Gastrocnemius medialis (tissue), 4 donors: ENCODE data around the gene DTHD1. TPM values are rescaled to one million over a fixed set of nuclear protein-coding genes. Genes with fewer than 3 reads are reported as not detected.

Experiments used
- ATAC-seq, 2 donors: fragments of 150-250 bp; one replicate each; pipeline ENCODE4 v1.9.1; 2016
- DNase-seq, 2 donors: peaks; one replicate each; pipeline ENCODE4 v3.0.0-alpha.2; 2019
- H3K27ac ChIP-seq, 4 donors: fragments of 200-600 bp; sonication (generic); 1 replicate in 1 of 4; 2 replicates in 3 of 4; pipeline ENCODE4 v1.5.1; 2016 to 2018; ENCODE audit warnings: mild to moderate bottlenecking in 2 of 4, moderate library complexity in 1 of 4
- H3K27me3 ChIP-seq, 3 donors: fragments of 200-600 bp; sonication (generic) in 2 of 3; 1 replicate in 1 of 3; 2 replicates in 2 of 3; pipeline versions ENCODE4 v1.5.1 to v1.6.0; 2016 to 2019; ENCODE audit warnings: mild to moderate bottlenecking in 1 of 3, moderate library complexity in 1 of 3
- H3K36me3 ChIP-seq, 2 donors: fragments of 200-600 bp; sonication (generic) in 1 of 2; one replicate each; pipeline ENCODE4 v1.5.1; 2017 to 2018
- H3K4me1 ChIP-seq, 2 donors: fragments of 200-600 bp; sonication (generic) in 1 of 2; one replicate each; pipeline ENCODE4 v1.5.1; 2016 to 2017; ENCODE audit warnings: mild to moderate bottlenecking in 2 of 2
- H3K4me3 ChIP-seq, 4 donors: fragments of 200-600 bp; sonication (generic) in 3 of 4; 1 replicate in 1 of 4; 2 replicates in 3 of 4; pipeline ENCODE4 v1.5.1; 2016 to 2019; ENCODE audit warnings: mild to moderate bottlenecking in 2 of 4
- H3K9me3 ChIP-seq, 3 donors: fragments of 200-600 bp; sonication (generic) in 2 of 3; 1 replicate in 1 of 3; 2 replicates in 2 of 3; pipeline ENCODE4 v1.5.1; 2016 to 2019
- CTCF ChIP-seq, 5 experiments: fragments of 450-650 bp in 3 of 5; fragments of 200-600 bp in 2 of 5; sonication (generic) in 2 of 5; IDR thresholded peaks in 4 of 5; conservative IDR thresholded peaks in 1 of 5; 1 replicate in 4 of 5; 2 replicates in 1 of 5; pipeline ENCODE4 v1.5.1; 2016 to 2019; ENCODE audit warnings: antibody characterized with exemption in 5 of 5, mild to moderate bottlenecking in 3 of 5, moderate library complexity in 3 of 5
- POLR2A ChIP-seq, 2 donors: fragments of 450-650 bp; IDR thresholded peaks; one replicate each; pipeline ENCODE4 v1.6.1; 2017; ENCODE audit warnings: antibody characterized with exemption in 2 of 2, mild to moderate bottlenecking in 2 of 2, moderate library complexity in 2 of 2
- in situ Hi-C, 4 donors: fragments of 200-750 bp; cut with MboI; loops; one replicate each; pipeline versions ENCODE4 v1.15.0 to v1.8.0; 2017; ENCODE audit warnings: low sequenced_read_pairs in 4 of 4
- intact Hi-C: fragments of 100-400 bp; cut with DNase I; formaldehyde crosslinking; loops from one replicate; pipeline ENCODE4 v1.15.1; 2023; ENCODE audit warnings: low total_unique reads
- total RNA-seq, 4 donors: library from RNA; depleted of rRNA; stranded (reverse); fragments of >200 nt; gene quantifications; one replicate each; pipeline versions ENCODE4 v1.1.0 to v1.2.3, GENCODE V29; 2016

The DTHD1 gene
- total RNA-seq, 4 donors from 2014 or later = 0.10 TPM; not detected in 3

GRCh38 chr4:36237366-36238313, 43.8 kb upstream of the DTHD1 start:
- no peak for ATAC-seq
- Histone ChIP-seq H3K9me3 (no peaks in the 10 kb centered on the region), H3K4me3 (no peak overlapping the region), H3K27ac (no peak overlapping the region), H3K36me3 (no peaks in the 10 kb centered on the region), H3K4me1 (no peaks in the 10 kb centered on the region), H3K27me3 (no peaks in the 10 kb centered on the region)
- in situ Hi-C loops = no loop called here
- TF ChIP-seq POLR2A (IDR thresholded peaks at IDR 0.05) (no peak), CTCF (IDR thresholded peaks at IDR 0.05 in 4 of 5, conservative IDR thresholded peaks at IDR 0.05 in 1 of 5) (no peak)
- no peak for DNase-seq
- intact Hi-C loops = no loop called here

- DNase-seq (no peak), ATAC-seq (no peak)
- Histone ChIP-seq H3K4me1 (peaks cover 0 to 4% of the 10 kb centered on the region in 2 donors), H3K4me3 (peak overlapping the region in 3 of 4 donors; percentile 16 to 64 (median 58)), H3K36me3 (no peaks in the 10 kb centered on the region), H3K27me3 (no peaks in the 10 kb centered on the region), H3K27ac (peak overlapping the region in 3 of 4 donors; percentile 4 to 6 (median 5)), H3K9me3 (no peaks in the 10 kb centered on the region)
- in situ Hi-C loops (no loop called here), intact Hi-C loops (no loop called here)
- no peak for TF ChIP-seq CTCF (IDR thresholded peaks at IDR 0.05 in 4 of 5, conservative IDR thresholded peaks at IDR 0.05 in 1 of 5)
- TF ChIP-seq POLR2A (IDR thresholded peaks at IDR 0.05) = no peak
Observed at GRCh38 chr4:36241771-36242170, 39.6 kb upstream of the DTHD1 start.

- intact Hi-C loops = no loop called here
- H3K4me3 ChIP-seq = peak overlapping the region; percentile 56 to 66 (median 61)
- peaks cover 0 to 4% of the 10 kb centered on the region in 2 donors for H3K4me1 ChIP-seq
- ATAC-seq = no peak
- no peak for DNase-seq
- no peaks in the 10 kb centered on the region for H3K27me3 ChIP-seq
- TF ChIP-seq POLR2A (IDR thresholded peaks at IDR 0.05) = no peak
- TF ChIP-seq CTCF (IDR thresholded peaks at IDR 0.05 in 4 of 5, conservative IDR thresholded peaks at IDR 0.05 in 1 of 5) = no peak
- no peaks in the 10 kb centered on the region for H3K9me3 ChIP-seq
- no peaks in the 10 kb centered on the region for H3K36me3 ChIP-seq
- peak overlapping the region in 3 of 4 donors; percentile 2 to 6 (median 4) for H3K27ac ChIP-seq
- in situ Hi-C loops = no loop called here
Observed at GRCh38 chr4:36242629-36243354, 38.6 kb upstream of the DTHD1 start.

- in situ Hi-C loops = no loop called here
- ATAC-seq (peak; percentile 50 to 62), DNase-seq (no peak)
- Histone ChIP-seq H3K36me3 (no peaks in the 10 kb centered on the region), H3K27me3 (no peaks in the 10 kb centered on the region), H3K9me3 (no peaks in the 10 kb centered on the region), H3K4me1 (peaks cover 0 to 4% of the 10 kb centered on the region in 2 donors), H3K27ac (peak overlapping the region; percentile 68 to 78 (median 76)), H3K4me3 (peak overlapping the region; percentile 56 to 66 (median 61))
- TF ChIP-seq POLR2A (IDR thresholded peaks at IDR 0.05) (no peak), CTCF (IDR thresholded peaks at IDR 0.05 in 4 of 5, conservative IDR thresholded peaks at IDR 0.05 in 1 of 5) (no peak)
- intact Hi-C loops = no loop called here
Observed at GRCh38 chr4:36243355-36244256, 37.8 kb upstream of the DTHD1 start.
